NT2/D1 (cell line): Measurements from ENCODE around the gene INAVA.
"Not testable (repeated sequence)": the region's sequence is repeated elsewhere in the genome, so short reads cannot be mapped to it uniquely, and the experiment has no call there.

ENCODE experiments used
- DNase-seq: peaks from one replicate; pipeline ENCODE4 v3.0.0-alpha.2; 2011; ENCODE audit warnings: low read depth, low spot score
- H3K27me3 ChIP-seq: 2 replicates; pipeline ENCODE4 v1.6.0; 2011; ENCODE audit warnings: mild to moderate bottlenecking; ENCODE audit not compliant: insufficient read length, insufficient read depth
- H3K36me3 ChIP-seq: 2 replicates; pipeline ENCODE4 v1.6.1; 2011; ENCODE audit warnings: mild to moderate bottlenecking, low read length, mixed read lengths; ENCODE audit not compliant: insufficient read depth, insufficient read length
- H3K4me1 ChIP-seq: 2 replicates; pipeline ENCODE4 v1.5.1; 2011; ENCODE audit not compliant: insufficient read depth, insufficient read length
- H3K4me3 ChIP-seq: 2 replicates; pipeline ENCODE4 v1.5.1; 2011; ENCODE audit warnings: low read depth; ENCODE audit not compliant: insufficient read length
- H3K9ac ChIP-seq: 2 replicates; pipeline ENCODE4 v1.6.0; 2011; ENCODE audit warnings: low read depth; ENCODE audit not compliant: insufficient read length
- H3K9me3 ChIP-seq: 2 replicates; pipeline ENCODE4 v1.5.1; 2011; ENCODE audit warnings: mild to moderate bottlenecking, low read length; ENCODE audit not compliant: insufficient read depth
- SUZ12 ChIP-seq: IDR thresholded peaks from 2 replicates; pipeline ENCODE4 v1.6.1; 2011; ENCODE audit not compliant: insufficient read length, insufficient read depth; ENCODE audit errors: extremely low read depth
- YY1 ChIP-seq: IDR thresholded peaks from 2 replicates; pipeline ENCODE4 v1.6.1; 2011; ENCODE audit not compliant: insufficient read length, insufficient read depth
- ZNF274 ChIP-seq: IDR thresholded peaks from 2 replicates; pipeline ENCODE4 v1.6.1; 2011; ENCODE audit warnings: mild to moderate bottlenecking, low read depth, low read length

Gene INAVA

GRCh38 chr1:200923601-200924000 lies 28.9 kb downstream of the INAVA start:
- TF ChIP-seq SUZ12, result no peak
- TF ChIP-seq YY1, result no peak
- TF ChIP-seq ZNF274, result no peak
- Histone ChIP-seq H3K4me3 (no peak overlapping the region), H3K36me3 (no peaks in the 10 kb centered on the region), H3K9ac (no peak overlapping the region), H3K27me3 (no peaks in the 10 kb centered on the region), H3K4me1 (no peaks in the 10 kb centered on the region), H3K9me3 (no peaks in the 10 kb centered on the region)
- DNase-seq, result no peak

DNA sequence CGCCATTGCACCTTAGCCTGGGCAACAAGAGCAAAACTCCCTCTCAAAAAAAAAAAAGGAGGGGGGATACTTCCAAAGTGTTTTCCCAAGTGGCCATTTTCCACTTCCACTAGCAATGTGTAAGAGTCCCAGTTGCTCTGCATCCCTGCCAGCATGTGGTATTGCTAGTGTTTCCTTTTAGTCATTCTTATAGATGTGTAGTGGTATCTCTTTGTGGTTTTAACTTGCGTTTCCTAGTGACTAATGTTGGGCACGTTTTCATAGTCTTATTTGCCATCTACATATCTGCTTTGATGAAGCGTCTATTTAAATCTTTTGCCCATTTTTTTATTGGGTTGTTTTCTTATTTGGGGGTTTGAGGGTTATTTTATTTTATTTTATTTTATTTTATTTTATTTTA lies 31.1 kb downstream of the INAVA start:
- no peaks in the 10 kb centered on the region for H3K36me3 ChIP-seq
- DNase-seq, result no peak

DNA sequence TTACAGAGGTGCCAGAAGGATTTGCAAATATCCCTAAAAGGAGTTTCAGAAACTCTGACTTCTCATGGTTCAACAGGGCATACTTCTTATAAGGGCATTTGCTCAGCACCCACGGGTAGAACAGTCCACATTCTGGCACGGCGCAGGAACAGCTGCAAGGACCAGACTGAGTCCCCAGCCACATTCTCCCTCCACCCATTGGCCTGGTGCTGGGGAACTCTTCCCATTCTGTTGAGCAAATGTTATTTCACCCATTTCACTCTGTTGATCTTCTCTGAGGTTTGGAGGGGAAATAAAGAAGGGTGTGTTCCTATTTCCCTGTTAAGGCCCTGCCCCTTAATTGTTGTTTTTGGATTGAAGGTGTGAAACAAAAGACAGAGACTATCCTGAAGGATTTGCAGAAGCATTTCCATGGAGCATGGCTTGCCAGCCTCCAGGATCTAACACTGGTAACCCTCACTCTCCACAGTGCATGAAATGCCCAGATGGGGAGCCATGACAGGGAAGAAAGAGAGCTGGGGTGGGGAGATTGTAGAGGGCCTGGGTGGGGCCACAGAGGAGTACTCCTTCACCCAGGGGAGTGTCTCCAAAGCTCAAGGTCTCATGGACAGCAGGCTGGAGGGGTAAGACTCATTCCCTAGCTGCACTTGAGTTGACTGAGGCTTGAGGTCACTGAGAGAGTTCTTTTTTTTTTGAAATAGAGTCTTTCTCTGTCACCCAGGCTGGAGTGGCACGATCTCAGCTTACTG lies 35.0 kb downstream of the INAVA start:
- TF ChIP-seq YY1 (no peak), SUZ12 (no peak), ZNF274 (no peak)
- Histone ChIP-seq H3K27me3 (no peaks in the 10 kb centered on the region), H3K4me1 (no peaks in the 10 kb centered on the region), H3K4me3 (no peak overlapping the region), H3K36me3 (no peaks in the 10 kb centered on the region), H3K9ac (no peak overlapping the region), H3K9me3 (no peaks in the 10 kb centered on the region)
- DNase-seq, result no peak

More for the DNA sequence above, 31.1 kb downstream of the INAVA start:
- Histone ChIP-seq H3K9me3 (no peaks in the 10 kb centered on the region), H3K4me1 (no peaks in the 10 kb centered on the region), H3K27me3 (no peaks in the 10 kb centered on the region), H3K9ac (no peak overlapping the region), H3K4me3 (no peak overlapping the region)
- TF ChIP-seq ZNF274 (no peak), SUZ12 (no peak), YY1 (no peak)

GRCh38 chr1:200930285-200930684 lies 35.6 kb downstream of the INAVA start:
- not testable (repeated sequence) for H3K36me3 ChIP-seq, H3K4me3 ChIP-seq, H3K27me3 ChIP-seq, H3K9me3 ChIP-seq, DNase-seq, H3K9ac ChIP-seq, H3K4me1 ChIP-seq

- no peaks in the 10 kb centered on the region for H3K9me3 ChIP-seq
- no peaks in the 10 kb centered on the region for H3K27me3 ChIP-seq
- H3K36me3 ChIP-seq, result no peaks in the 10 kb centered on the region
- H3K9ac ChIP-seq, result no peak overlapping the region
- no peak overlapping the region for H3K4me3 ChIP-seq
- no peak for DNase-seq
- H3K4me1 ChIP-seq, result no peaks in the 10 kb centered on the region
- TF ChIP-seq YY1 (no peak), SUZ12 (no peak), ZNF274 (no peak)
Observed at GRCh38 chr1:200931776-200932175, 37.1 kb downstream of the INAVA start.

DNA sequence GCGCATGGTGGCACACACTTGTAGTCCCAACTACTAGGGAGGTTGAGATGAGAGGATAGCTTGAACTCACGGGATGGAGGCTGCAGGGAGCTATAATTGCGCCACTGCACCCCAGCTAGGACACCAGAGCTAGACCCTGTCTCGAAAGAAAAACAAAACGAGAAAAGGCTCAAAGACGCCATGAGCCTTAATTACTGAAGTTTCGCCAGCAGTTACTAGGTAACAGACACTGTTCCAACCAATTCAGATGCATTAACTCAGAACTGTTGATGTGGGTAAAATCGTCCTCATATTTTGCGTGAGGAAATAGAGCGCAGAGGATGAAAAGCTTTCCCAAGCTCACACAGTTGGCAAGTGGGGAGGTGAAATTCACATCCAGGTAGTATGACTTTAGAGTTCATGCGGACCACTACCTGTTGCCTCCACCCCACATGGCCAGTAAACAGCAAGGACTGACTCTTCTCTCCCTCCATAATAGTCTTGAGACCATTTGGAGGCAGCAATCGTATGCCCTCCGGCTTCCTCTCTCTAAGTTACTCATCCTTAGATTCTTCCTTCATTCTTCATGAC lies 40.1 kb downstream of the INAVA start:
- Histone ChIP-seq H3K9me3 (no peaks in the 10 kb centered on the region), H3K4me1 (no peaks in the 10 kb centered on the region), H3K36me3 (no peaks in the 10 kb centered on the region), H3K27me3 (no peaks in the 10 kb centered on the region), H3K4me3 (no peak overlapping the region), H3K9ac (no peak overlapping the region)
- DNase-seq, result no peak
- no peak for TF ChIP-seq ZNF274
- TF ChIP-seq SUZ12, result no peak
- no peak for TF ChIP-seq YY1

- not testable (repeated sequence) for DNase-seq, H3K4me1 ChIP-seq, H3K4me3 ChIP-seq, H3K36me3 ChIP-seq, H3K9me3 ChIP-seq, H3K9ac ChIP-seq, H3K27me3 ChIP-seq
Observed at GRCh38 chr1:200935286-200935962, 40.7 kb downstream of the INAVA start.
